Hematopoietic multipotent progenitor cell treated with erythropoietin and hydrocortisone succinate and interleukin-3 and kit ligand, for 4 days (in vitro differentiated cells): ENCODE data around the gene CNIH2.
"Not testable (repeated sequence)": the region's sequence is repeated elsewhere in the genome, so short reads cannot be mapped to it uniquely, and the experiment has no call there.

ENCODE experiments used
- DNase-seq: peaks from one replicate; pipeline ENCODE4 v3.0.0-alpha.2; 2015

CNIH2 gene

GRCh38 chr11:66277471-66278362 is at the start of gene CNIH2:
Gene CNIH2 (plus strand): TSS chr11:66278175. CDS start chr11:66278457, 282 bp downstream.
- DNase-seq, result peak; percentile 53

- DNase-seq, result no peak
Observed at GRCh38 chr11:66228521-66228920, 49.5 kb upstream of the CNIH2 start.

- no peak for DNase-seq
Observed at GRCh38 chr11:66230156-66230555, 47.8 kb upstream of the CNIH2 start.

GRCh38 chr11:66230978-66231377 is 47.0 kb upstream of the CNIH2 start:
- no peak for DNase-seq

GRCh38 chr11:66231561-66231960 is 46.4 kb upstream of the CNIH2 start:
- DNase-seq, result no peak

GRCh38 chr11:66232769-66233168 is 45.2 kb upstream of the CNIH2 start:
- DNase-seq, result no peak

GRCh38 chr11:66233301-66233700 is 44.7 kb upstream of the CNIH2 start:
- no peak for DNase-seq

GRCh38 chr11:66235141-66235540 is 42.8 kb upstream of the CNIH2 start:
- no peak for DNase-seq

- DNase-seq, result no peak
Observed at GRCh38 chr11:66237867-66238266, 40.1 kb upstream of the CNIH2 start.

- DNase-seq, result no peak
Observed at GRCh38 chr11:66238786-66239413, 39.1 kb upstream of the CNIH2 start.

GRCh38 chr11:66239511-66239910 is 38.5 kb upstream of the CNIH2 start:
- no peak for DNase-seq

GRCh38 chr11:66239998-66240780 is 37.8 kb upstream of the CNIH2 start:
- DNase-seq, result no peak

- no peak for DNase-seq
Observed at GRCh38 chr11:66240781-66241136, 37.2 kb upstream of the CNIH2 start.

- DNase-seq, result no peak
Observed at GRCh38 chr11:66242095-66242765, 35.7 kb upstream of the CNIH2 start.

GRCh38 chr11:66243782-66244535 is 34.0 kb upstream of the CNIH2 start:
- DNase-seq, result no peak

GRCh38 chr11:66247295-66247694 is 30.7 kb upstream of the CNIH2 start:
- DNase-seq, result no peak

GRCh38 chr11:66247801-66248200 is 30.2 kb upstream of the CNIH2 start:
- DNase-seq, result no peak

- DNase-seq, result no peak
Observed at GRCh38 chr11:66248903-66249302, 29.1 kb upstream of the CNIH2 start.

- no peak for DNase-seq
Observed at GRCh38 chr11:66251809-66252208, 26.2 kb upstream of the CNIH2 start.

- DNase-seq, result not testable (repeated sequence)
Observed at GRCh38 chr11:66253081-66253480, 24.9 kb upstream of the CNIH2 start.

GRCh38 chr11:66258473-66258893 is 19.5 kb upstream of the CNIH2 start:
- no peak for DNase-seq

- no peak for DNase-seq
Observed at GRCh38 chr11:66259225-66259624, 18.8 kb upstream of the CNIH2 start.
